GM19025 (cell line): ENCODE data around the gene CMTM1.
A peak's percentile ranks its signal among the peaks of the same experiment; 100 is the strongest.

Source experiments
- ATAC-seq: cut with Tn5 transposase; IDR thresholded peaks from one replicate; pipeline ENCODE4 v1.9.1; 2021; ENCODE audit warnings: mild to moderate bottlenecking, low read depth, moderate library complexity; ENCODE audit not compliant: unreplicated experiment

Gene CMTM1

GRCh38 chr16:66566051-66566901, at the start of gene CMTM1:
Gene CMTM1, plus strand, starts transcription at chr16:66566439. Its CDS starts 75 bp downstream, at chr16:66566514.
- ATAC-seq = no peak

DNA sequence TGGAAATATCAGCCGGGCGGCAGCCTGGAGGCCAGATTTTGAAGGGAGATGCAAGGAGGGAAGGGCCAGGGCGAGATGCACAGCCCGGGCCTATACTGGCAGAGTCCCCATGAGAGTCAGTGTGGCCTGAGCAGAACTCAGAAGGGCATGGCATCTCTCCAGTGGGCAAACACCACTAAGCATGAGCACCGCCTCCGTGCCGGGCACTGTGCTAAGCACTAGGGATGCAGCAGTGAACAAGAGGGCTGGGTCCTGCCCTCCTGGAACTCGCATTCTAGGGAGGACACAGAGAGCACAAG, 49.8 kb upstream of the CMTM1 start:
- ATAC-seq = no peak

DNA sequence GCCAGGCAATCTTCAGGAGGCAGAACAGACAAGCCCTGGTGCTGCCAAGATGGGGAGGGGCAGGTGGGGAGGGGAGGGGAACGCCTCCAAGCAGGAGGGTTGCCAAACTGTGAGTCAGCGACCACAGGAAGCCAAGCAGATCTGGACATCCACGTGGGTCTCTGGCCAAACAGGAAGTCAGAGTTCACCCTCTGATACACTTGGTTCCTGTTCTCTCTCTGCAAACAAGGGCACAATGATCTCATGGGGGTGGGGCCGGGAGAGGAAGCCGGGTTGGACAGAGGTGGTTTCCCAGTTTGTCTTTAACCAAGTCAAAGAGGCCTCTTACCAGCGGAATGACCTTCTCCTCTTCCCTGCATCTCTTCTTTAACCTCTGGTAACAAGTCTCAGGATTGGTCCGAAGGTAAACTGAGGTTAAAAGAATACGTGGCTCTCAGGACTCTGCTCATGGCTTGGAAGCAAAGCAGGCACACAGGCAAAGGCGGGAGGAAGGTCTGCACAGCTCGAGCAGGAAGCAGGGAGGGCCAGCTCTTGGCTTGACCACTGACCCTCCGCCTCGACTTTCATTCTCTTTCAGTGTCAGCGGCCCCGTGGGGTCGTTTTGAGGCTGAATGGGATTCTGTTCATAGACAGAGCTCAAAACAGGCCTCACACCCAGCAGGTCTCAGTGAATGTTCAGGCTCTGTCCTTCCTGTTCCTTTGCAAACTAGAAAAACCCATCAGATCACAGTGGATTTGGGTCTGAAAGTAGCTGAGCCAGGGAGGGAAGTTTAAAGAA, 49.2 kb upstream of the CMTM1 start:
- ATAC-seq = peak; percentile 96

GRCh38 chr16:66517586-66518263, 48.5 kb upstream of the CMTM1 start:
- no peak for ATAC-seq

DNA sequence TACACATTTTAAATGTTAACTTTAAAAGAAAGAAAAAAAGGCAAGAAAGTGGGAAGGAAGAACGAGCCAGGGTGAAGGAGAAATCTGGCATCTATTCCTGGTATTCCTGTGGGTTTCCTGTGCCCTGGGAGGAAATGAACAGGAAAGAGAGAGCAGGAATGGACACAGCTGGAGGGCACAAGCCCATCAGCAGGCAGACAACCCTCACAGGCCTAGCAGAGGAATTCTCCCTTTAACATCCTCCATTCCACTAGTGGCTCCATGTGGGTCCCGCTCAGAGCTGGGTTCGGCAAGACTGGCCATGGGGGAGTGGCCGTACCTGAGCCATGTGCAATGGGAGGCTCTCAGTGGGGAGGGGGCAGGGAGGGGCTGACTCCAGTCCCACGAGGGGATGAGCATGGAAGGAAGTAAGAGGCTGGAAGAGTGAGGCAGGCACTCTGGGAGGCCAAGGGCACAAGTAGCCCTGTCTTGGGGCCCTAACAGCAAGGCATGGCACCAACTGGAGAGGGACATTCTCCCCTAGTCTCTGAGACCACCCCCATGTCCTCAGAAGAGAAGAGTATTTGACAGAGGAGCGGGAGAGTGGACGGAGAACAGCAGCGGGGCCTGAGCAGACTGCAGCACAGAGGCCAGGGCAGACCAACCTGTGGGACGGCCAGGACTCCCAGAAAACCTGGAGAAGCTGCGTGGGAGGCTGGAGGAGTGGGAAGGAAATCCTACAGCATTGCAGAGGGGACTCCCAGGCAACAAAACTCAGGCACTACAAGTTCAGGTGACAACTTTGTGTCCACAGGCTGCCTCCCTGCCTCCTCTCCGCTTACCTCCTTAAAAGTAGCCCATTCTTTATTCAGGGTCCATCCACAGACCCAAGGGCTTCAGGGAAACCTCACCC, 46.5 kb upstream of the CMTM1 start:
- ATAC-seq = no peak

- no peak for ATAC-seq
Measured at GRCh38 chr16:66520406-66521170, 45.7 kb upstream of the CMTM1 start.

GRCh38 chr16:66521252-66521713, 45.0 kb upstream of the CMTM1 start:
- ATAC-seq = no peak

- ATAC-seq = peak; percentile 59
Measured at GRCh38 chr16:66521951-66522771, 44.1 kb upstream of the CMTM1 start.

- ATAC-seq = no peak
Measured at GRCh38 chr16:66522816-66523590, 43.2 kb upstream of the CMTM1 start.

GRCh38 chr16:66523861-66524354, 42.3 kb upstream of the CMTM1 start:
- no peak for ATAC-seq

- ATAC-seq = peak; percentile 62
Measured at GRCh38 chr16:66524601-66525164, 41.6 kb upstream of the CMTM1 start.

- no peak for ATAC-seq
Measured at GRCh38 chr16:66525396-66526180, 40.7 kb upstream of the CMTM1 start.

DNA sequence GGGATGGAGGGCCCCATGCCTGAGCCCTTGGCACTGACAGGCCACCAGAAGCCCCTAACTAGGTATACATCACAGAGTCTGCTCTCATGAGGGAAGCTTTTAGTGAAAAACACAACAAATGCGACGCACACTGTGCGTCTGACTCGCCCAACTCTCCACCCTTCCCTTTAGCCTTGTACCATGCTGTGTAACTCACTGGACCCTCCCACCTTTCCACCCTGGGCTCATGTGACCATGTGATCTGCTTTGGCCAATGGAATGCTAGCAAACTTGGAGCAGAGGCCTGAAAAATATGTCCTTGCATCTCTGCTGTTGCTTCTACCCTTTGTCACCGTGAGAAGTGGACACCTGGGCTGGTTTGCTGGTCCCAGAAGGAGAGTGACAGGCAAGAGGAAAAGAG, 37.9 kb upstream of the CMTM1 start:
- ATAC-seq = no peak

GRCh38 chr16:66529475-66529874, 36.8 kb upstream of the CMTM1 start:
- ATAC-seq = no peak

DNA sequence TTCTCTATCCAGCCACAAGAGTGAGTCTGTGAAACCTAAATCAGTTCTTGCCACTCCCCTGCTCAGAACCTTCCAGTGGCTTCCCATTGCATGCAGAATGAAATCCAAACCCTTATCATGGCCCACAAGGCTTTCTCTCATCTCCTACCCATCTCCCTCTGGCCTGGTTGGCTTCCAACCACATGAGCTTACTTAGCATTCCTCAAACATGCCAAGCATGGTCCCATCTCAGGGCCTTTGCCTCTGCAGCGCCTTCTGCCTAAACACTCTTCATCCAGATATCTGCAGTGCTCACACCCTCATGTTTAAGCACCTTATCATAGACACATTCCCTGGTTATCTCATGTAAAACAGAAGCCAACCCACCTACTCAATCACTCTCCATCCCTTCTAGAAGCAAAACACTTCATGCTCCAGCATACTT, 31.9 kb upstream of the CMTM1 start:
- ATAC-seq = no peak

DNA sequence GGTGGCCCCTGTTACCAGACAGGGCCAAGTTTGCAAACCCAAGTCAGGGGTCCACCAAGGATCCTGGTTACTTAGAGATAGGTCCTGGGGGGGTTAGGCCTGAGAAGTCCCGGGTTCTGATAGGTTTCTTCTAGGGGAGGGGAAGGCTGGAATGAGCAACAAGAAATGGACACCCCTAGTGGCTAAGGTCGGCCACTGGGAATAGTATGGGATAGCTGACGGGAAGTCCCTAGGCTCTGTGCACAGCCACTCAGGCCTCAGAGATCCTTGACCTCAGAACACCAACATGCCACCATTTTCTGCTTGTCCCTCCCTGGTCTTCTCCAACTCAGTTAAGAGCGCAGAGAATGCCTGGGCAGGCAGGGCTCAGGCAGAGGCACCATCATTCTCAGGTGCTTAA, 29.7 kb upstream of the CMTM1 start:
- ATAC-seq = no peak

DNA sequence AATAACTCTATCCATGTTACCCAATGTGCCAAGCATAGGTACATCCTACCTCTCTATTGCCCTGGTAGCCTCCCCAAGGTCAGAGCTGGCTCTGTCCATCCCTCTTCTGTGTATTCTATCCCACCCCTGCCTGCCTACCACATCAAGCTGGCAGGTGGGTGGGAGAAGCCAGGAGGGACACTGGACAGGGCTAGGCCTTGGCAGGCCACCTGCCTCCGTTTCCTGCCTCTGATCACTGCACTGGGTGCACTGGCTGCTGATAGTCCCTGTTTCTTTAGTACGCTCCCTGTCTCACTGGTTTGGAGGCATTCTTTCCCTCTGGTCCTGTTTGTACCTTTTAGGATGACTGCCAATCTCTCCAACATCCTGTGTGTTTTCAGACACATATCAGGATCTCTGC, 29.0 kb upstream of the CMTM1 start:
- ATAC-seq = no peak
